Activated CD8-positive, alpha-beta memory T cell treated with anti-CD3 and anti-CD28 coated beads, Interleukin-2, amount 50 U/mL, for 1 hour (primary cell): ENCODE results near the gene DISC1.

ENCODE experiments used
- DNase-seq: peaks from one replicate; pipeline ENCODE4 v3.0.0-alpha.2; 2020; ENCODE audit errors: extremely low read depth

The DISC1 gene

GRCh38 chr1:231810415-231810814, 183.8 kb downstream of the DISC1 start:
- no peak for DNase-seq

GRCh38 chr1:231814021-231814420, 187.4 kb downstream of the DISC1 start:
- DNase-seq: no peak

GRCh38 chr1:231814521-231814920, 187.9 kb downstream of the DISC1 start:
- no peak for DNase-seq

- no peak for DNase-seq
Observed at GRCh38 chr1:231817801-231818200, 191.2 kb downstream of the DISC1 start.

GRCh38 chr1:231818337-231818736, 191.7 kb downstream of the DISC1 start:
- no peak for DNase-seq

GRCh38 chr1:231821281-231821680, 194.7 kb downstream of the DISC1 start:
- no peak for DNase-seq

- DNase-seq: no peak
Observed at GRCh38 chr1:231822041-231822440, 195.5 kb downstream of the DISC1 start.

GRCh38 chr1:231826566-231826965, 200.0 kb downstream of the DISC1 start:
- no peak for DNase-seq

GRCh38 chr1:231827337-231828105, 200.9 kb downstream of the DISC1 start:
- DNase-seq: no peak

- DNase-seq: no peak
Observed at GRCh38 chr1:231828182-231828920, 201.8 kb downstream of the DISC1 start.

- no peak for DNase-seq
Observed at GRCh38 chr1:231829332-231829731, 202.7 kb downstream of the DISC1 start.

- no peak for DNase-seq
Observed at GRCh38 chr1:231836227-231836893, 209.8 kb downstream of the DISC1 start.

GRCh38 chr1:231838521-231838920, 211.9 kb downstream of the DISC1 start:
- DNase-seq: no peak

GRCh38 chr1:231839999-231840398, 213.4 kb downstream of the DISC1 start:
- DNase-seq: no peak

- no peak for DNase-seq
Observed at GRCh38 chr1:231841616-231842344, 215.2 kb downstream of the DISC1 start.

- no peak for DNase-seq
Observed at GRCh38 chr1:231842441-231842840, 215.9 kb downstream of the DISC1 start.

- DNase-seq: no peak
Observed at GRCh38 chr1:231844986-231845502, 218.5 kb downstream of the DISC1 start.

- no peak for DNase-seq
Observed at GRCh38 chr1:231847612-231848397, 221.2 kb downstream of the DISC1 start.

GRCh38 chr1:231849981-231850380, 223.4 kb downstream of the DISC1 start:
- no peak for DNase-seq

- no peak for DNase-seq
Observed at GRCh38 chr1:231850786-231851185, 224.2 kb downstream of the DISC1 start.
